GM19043 (cell line): ENCODE measurements around the gene SLC6A3.

Experiments used
- ATAC-seq: cut with Tn5 transposase; IDR thresholded peaks from one replicate; pipeline ENCODE4 v1.9.1; 2021; ENCODE audit warnings: low read depth; ENCODE audit not compliant: unreplicated experiment

SLC6A3 gene

GRCh38 chr5:1443171-1443570 is 2.1 kb downstream of the SLC6A3 start:
- no peak for ATAC-seq

DNA sequence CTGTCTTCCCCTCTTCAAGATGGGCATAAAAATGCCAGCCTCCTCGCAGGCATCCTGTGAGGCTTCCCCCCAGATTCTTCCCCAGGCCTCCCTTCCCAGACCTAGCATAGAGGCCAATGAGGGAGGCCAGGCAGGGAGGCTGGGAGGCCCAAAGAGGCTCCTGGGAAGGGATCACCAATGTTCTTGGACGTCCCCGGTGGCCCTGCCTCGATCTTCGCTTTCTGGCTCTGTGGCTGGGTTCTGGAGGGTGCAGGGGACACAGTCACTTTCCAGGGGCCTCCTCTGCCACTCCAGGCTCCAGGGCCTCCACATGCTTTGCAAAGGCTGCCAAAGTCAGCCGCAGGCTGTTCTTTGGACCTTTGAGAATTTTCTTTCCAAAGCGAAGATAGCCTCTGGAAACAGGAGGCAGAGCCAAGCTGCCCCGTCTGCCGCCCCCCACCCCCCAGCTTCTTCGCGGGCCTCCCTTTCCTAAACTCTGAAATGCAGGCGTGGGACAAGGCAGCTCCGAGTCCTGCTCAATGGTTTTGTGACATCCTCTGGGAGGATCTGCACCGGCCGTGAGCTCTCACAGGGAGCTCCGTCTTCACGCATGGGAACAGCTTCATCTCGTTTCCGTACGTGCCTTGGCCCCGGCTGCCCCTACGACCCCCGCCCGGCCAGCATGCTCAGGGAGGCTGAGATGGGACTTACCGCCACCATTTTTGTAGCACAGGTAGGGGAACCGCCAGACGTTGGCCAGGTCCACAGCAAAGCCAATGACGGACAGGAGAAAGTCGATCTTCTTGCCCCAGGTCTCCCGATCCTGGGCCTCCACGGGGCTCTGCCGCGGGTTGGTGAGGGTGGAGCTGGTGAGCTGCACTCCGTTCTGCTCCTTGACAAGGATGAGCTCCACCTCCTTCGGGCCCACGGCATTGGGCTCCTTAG is 2.8 kb downstream of the SLC6A3 start:
- no peak for ATAC-seq

- no peak for ATAC-seq
Observed at GRCh38 chr5:1441166-1441865, 3.9 kb downstream of the SLC6A3 start.

- no peak for ATAC-seq
Observed at GRCh38 chr5:1440098-1440493, 5.1 kb downstream of the SLC6A3 start.

GRCh38 chr5:1439388-1440097 is 5.7 kb downstream of the SLC6A3 start:
- ATAC-seq: no peak

- ATAC-seq: no peak
Observed at GRCh38 chr5:1438871-1439270, 6.4 kb downstream of the SLC6A3 start.

GRCh38 chr5:1437876-1438559 is 7.2 kb downstream of the SLC6A3 start:
- ATAC-seq: no peak

DNA sequence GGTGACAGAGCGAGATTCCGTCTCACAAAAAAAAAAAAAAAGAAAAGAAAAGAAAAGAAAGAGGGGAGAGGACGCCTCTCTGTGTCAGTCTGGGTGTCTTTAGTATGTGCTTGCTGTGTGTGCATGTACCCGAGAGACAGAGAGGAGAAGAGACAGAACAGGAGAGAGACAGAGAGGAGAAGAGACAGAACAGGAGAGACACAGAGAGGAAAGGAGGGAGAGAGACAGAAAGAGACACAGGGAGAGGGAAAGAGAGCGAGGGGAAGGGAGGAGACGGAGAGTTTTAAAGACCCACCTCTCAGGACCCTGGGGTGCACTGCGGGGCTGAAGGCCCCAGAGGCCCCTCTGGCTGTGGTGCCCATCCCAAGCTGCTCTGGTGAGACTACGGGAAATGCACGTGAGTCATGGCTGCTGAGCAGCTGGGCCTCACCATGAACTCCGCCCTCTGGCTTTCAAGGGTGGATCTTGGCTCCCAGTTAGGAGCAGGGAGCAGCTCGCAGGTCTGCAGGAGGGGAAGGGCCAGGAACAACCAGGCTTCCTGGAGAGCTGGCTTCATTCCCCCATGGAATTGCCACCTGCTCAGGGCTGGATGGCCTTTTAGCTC is 7.9 kb downstream of the SLC6A3 start:
- no peak for ATAC-seq

GRCh38 chr5:1436681-1437080 is 8.6 kb downstream of the SLC6A3 start:
- no peak for ATAC-seq

DNA sequence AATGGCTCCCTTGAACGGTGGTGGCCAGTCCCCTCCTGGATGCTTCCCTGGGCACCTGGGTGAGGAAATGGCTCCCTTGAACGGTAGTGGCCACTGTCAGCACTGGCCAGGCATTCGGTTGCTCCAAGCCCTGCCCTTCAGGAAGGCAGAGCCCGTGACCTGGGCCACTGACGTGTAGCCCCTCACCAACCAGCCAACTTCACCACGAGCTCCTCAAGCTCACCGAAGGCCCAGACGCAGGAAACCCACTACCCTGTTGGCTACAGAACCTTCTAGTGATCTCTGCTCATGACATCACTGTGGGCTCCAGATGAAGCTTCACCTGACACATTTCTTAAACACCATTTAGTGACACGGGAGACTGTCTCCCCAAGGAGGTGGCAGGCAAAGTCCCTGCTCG is 9.2 kb downstream of the SLC6A3 start:
- no peak for ATAC-seq

DNA sequence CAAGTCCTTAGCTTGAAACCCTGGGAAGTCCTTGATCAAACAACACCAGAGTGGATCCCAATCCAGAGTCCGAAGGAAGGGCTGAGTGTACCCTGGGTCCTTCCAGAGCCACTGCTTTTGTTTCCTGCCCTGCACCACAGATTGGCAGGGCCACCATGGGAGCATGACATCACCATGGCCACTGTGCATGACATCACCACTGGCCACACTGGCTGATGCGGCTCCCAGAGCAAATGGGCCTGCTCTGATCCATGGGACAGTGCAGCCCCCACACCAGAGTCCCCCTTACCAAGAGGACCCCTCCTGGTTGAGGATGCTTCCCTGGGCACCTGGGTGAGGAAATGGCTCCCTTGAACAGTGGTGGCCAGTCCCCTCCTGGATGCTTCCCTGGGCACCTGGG is 9.9 kb downstream of the SLC6A3 start:
- ATAC-seq: no peak

GRCh38 chr5:1432296-1432695 is 12.9 kb downstream of the SLC6A3 start:
- no peak for ATAC-seq

DNA sequence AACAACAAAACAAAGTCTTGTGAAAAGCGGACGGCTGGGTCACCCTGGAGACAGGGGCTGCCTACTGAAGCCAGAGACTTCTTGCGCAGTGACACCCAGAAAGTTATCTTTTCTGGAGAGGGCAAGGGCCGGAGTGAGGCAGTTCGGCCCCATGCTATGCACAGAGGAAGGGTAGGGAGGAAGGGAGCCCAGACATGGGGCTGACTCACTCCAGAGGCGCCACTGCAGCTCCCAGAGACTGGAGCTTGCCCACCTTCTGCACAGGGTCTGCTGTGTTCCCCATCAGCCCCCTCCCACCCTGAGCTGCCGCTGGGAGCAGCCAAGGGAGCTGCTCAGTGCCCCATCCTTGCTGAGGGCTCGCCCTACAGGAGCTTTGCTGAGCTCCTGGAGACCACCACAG is 13.3 kb downstream of the SLC6A3 start:
- no peak for ATAC-seq

- no peak for ATAC-seq
Observed at GRCh38 chr5:1431021-1431811, 14.0 kb downstream of the SLC6A3 start.

DNA sequence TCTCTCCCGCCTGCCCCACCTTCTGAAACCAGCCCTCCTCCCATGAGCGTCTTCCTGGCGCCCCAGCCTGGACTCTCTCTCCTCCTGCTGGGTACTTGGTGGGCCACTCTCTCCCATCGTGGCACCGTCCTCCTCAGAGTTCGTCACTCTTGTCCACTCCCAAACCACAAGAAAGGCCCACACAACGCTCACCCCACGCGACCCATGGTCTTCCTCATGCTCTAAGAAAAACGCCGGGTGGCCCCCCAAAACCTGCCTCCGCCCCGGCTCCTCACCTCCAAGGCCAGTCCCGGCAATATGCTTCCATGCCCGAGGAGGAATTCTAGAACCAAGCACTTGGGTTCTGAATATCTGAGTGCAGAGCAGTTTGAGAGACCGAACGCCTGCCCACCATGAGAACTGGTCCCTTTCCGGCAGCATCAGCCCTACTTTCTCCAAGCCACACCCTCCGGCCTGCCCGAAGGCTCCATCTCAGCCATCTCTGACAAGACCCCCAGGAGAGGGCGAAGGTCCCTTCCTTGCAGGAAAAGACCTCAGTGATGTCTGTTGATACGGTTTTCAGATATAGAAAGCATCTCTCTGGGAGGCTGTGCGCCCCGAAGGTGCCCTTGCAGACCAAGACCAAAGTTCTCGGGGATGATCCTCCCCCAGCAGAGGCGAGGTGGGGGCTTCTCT is 15.0 kb downstream of the SLC6A3 start:
- no peak for ATAC-seq

DNA sequence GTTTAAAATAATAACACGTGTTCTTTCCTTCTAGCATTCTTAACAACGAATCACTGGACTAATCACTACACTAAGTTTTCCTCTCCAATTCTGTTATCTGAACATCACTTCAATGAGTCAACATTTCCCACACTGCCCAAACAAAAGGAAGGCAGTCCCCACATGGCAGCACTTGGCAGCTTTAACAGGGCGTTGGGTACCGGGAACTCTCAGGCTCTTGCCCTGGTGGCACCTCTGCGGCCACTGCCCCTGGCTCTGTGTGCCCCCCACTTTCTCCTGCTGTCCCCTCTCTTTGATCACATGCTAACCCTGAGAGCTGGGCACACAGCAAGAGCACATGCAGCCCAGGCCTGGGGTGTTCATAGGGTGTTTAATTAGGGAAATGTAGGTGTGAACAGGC is 15.7 kb downstream of the SLC6A3 start:
- no peak for ATAC-seq

- ATAC-seq: no peak
Observed at GRCh38 chr5:1429066-1429465, 16.2 kb downstream of the SLC6A3 start.

DNA sequence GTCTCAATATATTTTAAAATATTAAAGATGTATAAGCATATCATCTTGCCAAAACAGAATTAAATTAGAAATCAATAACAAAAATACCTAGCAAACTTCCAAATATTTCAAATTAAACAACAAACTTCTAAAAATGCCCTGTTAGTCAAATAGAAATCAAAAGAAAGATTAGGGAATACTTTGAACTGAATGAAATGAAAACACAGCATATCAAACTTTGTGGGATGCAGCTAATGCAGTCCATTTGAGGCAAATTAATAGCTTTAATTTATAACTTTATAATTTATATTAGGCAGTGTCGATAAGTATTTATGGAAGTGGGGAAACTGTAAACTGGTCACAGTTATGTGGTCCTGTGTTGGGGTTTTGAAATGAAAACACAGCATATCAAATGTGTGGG is 17.1 kb downstream of the SLC6A3 start:
- no peak for ATAC-seq

GRCh38 chr5:1424716-1425115 is 20.5 kb downstream of the SLC6A3 start:
- ATAC-seq: no peak
